Calu3 (cell line): Measurements from ENCODE around the gene TRIM72. TPM values are rescaled to one million over a fixed set of nuclear protein-coding genes. Genes with fewer than 3 reads are reported as not detected.

Source experiments
- BruUV-seq: library from RNA; stranded (reverse); fragments of 400-500 nt; replicated peaks from 2 replicates; lab custom pipeline; 2021; lab: Mats Ljungman, UMichigan
- CTCF ChIA-PET: fragments of 300-600 bp; sonication (Branson Sonifier 250); formaldehyde crosslinking; loops from one replicate; lab custom pipeline; 2022; ENCODE audit warnings: antibody characterized with exemption; lab: Charles Lee
- DNase-seq: peaks from one replicate; pipeline ENCODE4 v3.0.0; 2022
- H3K27ac Mint-ChIP-seq: one replicate; pipeline ENCODE4 v1.8.0; 2022; ENCODE audit warnings: mixed read lengths; ENCODE audit not compliant: unreplicated experiment
- H3K27me3 Mint-ChIP-seq: one replicate; pipeline ENCODE4 v1.8.0; 2022; ENCODE audit warnings: mixed read lengths; ENCODE audit not compliant: unreplicated experiment
- H3K36me3 Mint-ChIP-seq: one replicate; pipeline ENCODE4 v1.8.0; 2022; ENCODE audit warnings: mild to moderate bottlenecking, moderate library complexity, mixed read lengths; ENCODE audit not compliant: insufficient read depth, unreplicated experiment
- H3K4me1 Mint-ChIP-seq: one replicate; pipeline ENCODE4 v1.8.0; 2022; ENCODE audit warnings: mild to moderate bottlenecking, low read depth, mixed read lengths; ENCODE audit not compliant: unreplicated experiment
- H3K4me3 Mint-ChIP-seq: one replicate; pipeline ENCODE4 v1.8.0; 2022; ENCODE audit warnings: mild to moderate bottlenecking, low read depth, moderate library complexity, mixed read lengths; ENCODE audit not compliant: unreplicated experiment
- H3K9me3 Mint-ChIP-seq: one replicate; pipeline ENCODE4 v1.8.0; 2022; ENCODE audit warnings: low read depth, mixed read lengths; ENCODE audit not compliant: unreplicated experiment
- CTCF ChIP-seq: fragments of 200-600 bp; IDR thresholded peaks from one replicate; pipeline ENCODE4 v1.8.0; 2022; ENCODE audit warnings: antibody characterized with exemption; ENCODE audit not compliant: unreplicated experiment
- intact Hi-C: fragments of 100-400 bp; cut with micrococcal nuclease; formaldehyde crosslinking; loops from one replicate; pipeline ENCODE4 v1.10.0; 2022; ENCODE audit not compliant: unreplicated experiment
- total RNA-seq: library from RNA; stranded (reverse); gene quantifications from 2 replicates; pipeline ENCODE4 v1.2.3, GENCODE V29; 2022

Gene TRIM72
- total RNA-seq, 1 experiment from 2014 or later: not detected

- no peaks in the 10 kb centered on the region for H3K4me1 Mint-ChIP-seq
- no peak overlapping the region for H3K4me3 Mint-ChIP-seq
- no TSS peak for BruUV-seq
- no peaks in the 10 kb centered on the region for H3K36me3 Mint-ChIP-seq
- H3K9me3 Mint-ChIP-seq: no peaks in the 10 kb centered on the region
- no peak for TF ChIP-seq CTCF
- intact Hi-C loops: loop anchor here (1.0 kb wide), 1 partner anchor 21 kb away; no protein-coding TSS in a partner anchor
- DNase-seq: no peak
- H3K27ac Mint-ChIP-seq: no peak overlapping the region
- H3K27me3 Mint-ChIP-seq: no peaks in the 10 kb centered on the region
- CTCF ChIA-PET: interaction anchor here (0.5 kb wide), 1 partner anchor 12 kb away, joined by 3 read pairs; no protein-coding TSS in a partner anchor
Observed at GRCh38 chr16:31228206-31228605, 14.3 kb downstream of the TRIM72 start.

- no peak overlapping the region for H3K4me3 Mint-ChIP-seq
- no peak overlapping the region for H3K27ac Mint-ChIP-seq
- no TSS peak for BruUV-seq
- no peaks in the 10 kb centered on the region for H3K36me3 Mint-ChIP-seq
- intact Hi-C loops: no loop called here
- CTCF ChIA-PET: no interaction called here
- TF ChIP-seq CTCF: no peak
- peaks cover 2% of the 10 kb centered on the region for H3K9me3 Mint-ChIP-seq
- DNase-seq: no peak
- H3K27me3 Mint-ChIP-seq: no peaks in the 10 kb centered on the region
- no peaks in the 10 kb centered on the region for H3K4me1 Mint-ChIP-seq
Observed at GRCh38 chr16:31229501-31229900, 15.6 kb downstream of the TRIM72 start.

GRCh38 chr16:31238041-31238440, 24.1 kb downstream of the TRIM72 start:
- no TSS peak for BruUV-seq
- no peak for DNase-seq
- CTCF ChIA-PET: no interaction called here
- peaks cover 2% of the 10 kb centered on the region for H3K9me3 Mint-ChIP-seq
- no peaks in the 10 kb centered on the region for H3K36me3 Mint-ChIP-seq
- H3K4me3 Mint-ChIP-seq: no peak overlapping the region
- no peak for TF ChIP-seq CTCF
- no peak overlapping the region for H3K27ac Mint-ChIP-seq
- intact Hi-C loops: no loop called here
- no peaks in the 10 kb centered on the region for H3K4me1 Mint-ChIP-seq
- H3K27me3 Mint-ChIP-seq: peaks cover 23% of the 10 kb centered on the region

GRCh38 chr16:31242206-31242605, 28.3 kb downstream of the TRIM72 start:
- intact Hi-C loops: no loop called here
- CTCF ChIA-PET: no interaction called here
- TF ChIP-seq CTCF: no peak
- H3K4me3 Mint-ChIP-seq: no peak overlapping the region
- no peaks in the 10 kb centered on the region for H3K9me3 Mint-ChIP-seq
- H3K4me1 Mint-ChIP-seq: no peaks in the 10 kb centered on the region
- peaks cover 33% of the 10 kb centered on the region for H3K27me3 Mint-ChIP-seq
- no TSS peak for BruUV-seq
- H3K36me3 Mint-ChIP-seq: no peaks in the 10 kb centered on the region
- no peak for DNase-seq
- H3K27ac Mint-ChIP-seq: no peak overlapping the region
